ENCODE measurements around the gene PHAX. TPM values are rescaled to one million over a fixed set of nuclear protein-coding genes. Genes with fewer than 3 reads are reported as not detected.
"Not testable (repeated sequence)": the region's sequence is repeated elsewhere in the genome, so short reads cannot be mapped to it uniquely, and the experiment has no call there.

PHAX gene
- total RNA-seq, 1 donor from 2014 or later = 58.2 TPM

- no peak for DNase-seq (ENCODE audit: low spot score, unreplicated experiment)
- Mint-ChIP-seq H3K27me3 (no peaks in the 10 kb centered on the region), H3K27ac (no peak overlapping the region), H3K36me3 (ENCODE audit: insufficient read depth) (peaks cover 29% of the 10 kb centered on the region), H3K9me3 (ENCODE audit: low read depth) (no peaks in the 10 kb centered on the region), H3K4me1 (ENCODE audit: low read depth) (peaks cover 18% of the 10 kb centered on the region), H3K4me3 (ENCODE audit: low read depth) (no peak overlapping the region)
- TF ChIP-seq CTCF (IDR thresholded peaks at IDR 0.05; ENCODE audit: unreplicated experiment) = no peak
These were observed 4.8 kb downstream of the PHAX start for GRCh38 chr5:126605525-126605924.

GRCh38 chr5:126610160-126610559 is 9.4 kb downstream of the PHAX start:
- Mint-ChIP-seq H3K9me3 (ENCODE audit: low read depth) (no peaks in the 10 kb centered on the region), H3K27ac (peak overlapping the region; percentile 85), H3K4me1 (ENCODE audit: low read depth) (peaks cover 10% of the 10 kb centered on the region), H3K36me3 (ENCODE audit: insufficient read depth) (peaks cover 26% of the 10 kb centered on the region), H3K4me3 (ENCODE audit: low read depth) (no peak overlapping the region), H3K27me3 (no peaks in the 10 kb centered on the region)
- no peak for TF ChIP-seq CTCF (IDR thresholded peaks at IDR 0.05; ENCODE audit: unreplicated experiment)
- no peak for DNase-seq (ENCODE audit: low spot score, unreplicated experiment)

GRCh38 chr5:126610616-126611015 is 9.9 kb downstream of the PHAX start:
- H3K36me3 Mint-ChIP-seq (ENCODE audit: insufficient read depth) = peaks cover 25% of the 10 kb centered on the region

GRCh38 chr5:126613941-126614592 is 13.3 kb downstream of the PHAX start:
- no peak for DNase-seq (ENCODE audit: low spot score, unreplicated experiment)
- peaks cover 21% of the 10 kb centered on the region for H3K36me3 Mint-ChIP-seq (ENCODE audit: insufficient read depth)

More at GRCh38 chr5:126610616-126611015, 9.9 kb downstream of the PHAX start:
- peaks cover 8% of the 10 kb centered on the region for H3K4me1 Mint-ChIP-seq (ENCODE audit: low read depth)
- DNase-seq (ENCODE audit: low spot score, unreplicated experiment) = no peak
- H3K4me3 Mint-ChIP-seq (ENCODE audit: low read depth) = no peak overlapping the region
- H3K9me3 Mint-ChIP-seq (ENCODE audit: low read depth) = no peaks in the 10 kb centered on the region
- H3K27me3 Mint-ChIP-seq = no peaks in the 10 kb centered on the region
- no peak overlapping the region for H3K27ac Mint-ChIP-seq
- TF ChIP-seq CTCF (IDR thresholded peaks at IDR 0.05; ENCODE audit: unreplicated experiment) = no peak

DNA sequence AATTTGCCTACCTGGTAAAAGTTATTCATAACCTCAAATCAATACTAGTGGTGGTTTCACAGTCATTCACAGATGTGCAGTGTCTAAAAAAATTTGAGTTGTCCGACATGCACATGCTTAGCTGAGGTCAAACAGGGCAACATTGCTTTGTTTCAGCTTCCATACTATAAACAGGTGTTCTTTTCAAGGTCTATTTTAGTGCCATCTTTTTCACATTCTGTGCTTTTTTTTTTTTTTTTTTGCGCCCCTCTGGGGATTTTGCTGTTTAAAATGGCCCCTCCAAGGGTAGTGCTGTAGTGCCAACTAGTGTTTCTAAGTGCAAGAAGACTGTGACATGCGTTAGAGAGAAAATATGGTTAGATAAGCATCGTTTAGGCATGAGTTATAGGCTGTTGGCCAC is 14.5 kb downstream of the PHAX start:
- H3K4me3 Mint-ChIP-seq (ENCODE audit: low read depth) = no peak overlapping the region
- H3K4me1 Mint-ChIP-seq (ENCODE audit: low read depth) = no peaks in the 10 kb centered on the region
- TF ChIP-seq CTCF (IDR thresholded peaks at IDR 0.05; ENCODE audit: unreplicated experiment) = no peak
- DNase-seq (ENCODE audit: low spot score, unreplicated experiment) = no peak
- H3K27me3 Mint-ChIP-seq = no peaks in the 10 kb centered on the region
- H3K9me3 Mint-ChIP-seq (ENCODE audit: low read depth) = no peaks in the 10 kb centered on the region
- peaks cover 18% of the 10 kb centered on the region for H3K36me3 Mint-ChIP-seq (ENCODE audit: insufficient read depth)
- H3K27ac Mint-ChIP-seq = peak overlapping the region; percentile 64

More at GRCh38 chr5:126613941-126614592, 13.3 kb downstream of the PHAX start:
- Mint-ChIP-seq H3K9me3 (ENCODE audit: low read depth) (no peaks in the 10 kb centered on the region), H3K27ac (no peak overlapping the region), H3K4me1 (ENCODE audit: low read depth) (peaks cover 5% of the 10 kb centered on the region), H3K27me3 (no peaks in the 10 kb centered on the region), H3K4me3 (ENCODE audit: low read depth) (no peak overlapping the region)
- no peak for TF ChIP-seq CTCF (IDR thresholded peaks at IDR 0.05; ENCODE audit: unreplicated experiment)

- H3K27ac Mint-ChIP-seq; H3K27me3 Mint-ChIP-seq; DNase-seq (ENCODE audit: low spot score, unreplicated experiment); H3K4me3 Mint-ChIP-seq (ENCODE audit: low read depth); H3K4me1 Mint-ChIP-seq (ENCODE audit: low read depth); H3K9me3 Mint-ChIP-seq (ENCODE audit: low read depth): not testable (repeated sequence)
- peaks cover 13% of the 10 kb centered on the region for H3K36me3 Mint-ChIP-seq (ENCODE audit: insufficient read depth)
These were observed 16.9 kb downstream of the PHAX start for GRCh38 chr5:126617603-126618002.

Data from progenitor cell of endocrine pancreas (in vitro differentiated cells).